Coronary artery (tissue), 2 donors: ENCODE measurements around the gene SSBP3.

Source experiments
- DNase-seq: peaks from one replicate; pipeline ENCODE4 v3.0.0-alpha.2; 2017; ENCODE audit warnings: low spot score
- H3K27ac ChIP-seq, 2 donors: fragments of 200-600 bp; sonication (generic); one replicate each; pipeline ENCODE4 v1.5.1; 2016 to 2019
- H3K4me3 ChIP-seq: fragments of 200-600 bp; sonication (generic); 2 replicates; pipeline ENCODE4 v1.5.1; 2016; ENCODE audit warnings: mild to moderate bottlenecking, moderate library complexity
- TF ChIP-seq, protein P1 (sequence below): fragments of 200-600 bp; sonication (generic); IDR thresholded peaks from one replicate; pipeline ENCODE4 v1.5.1; 2019; ENCODE audit warnings: antibody characterized with exemption

Gene SSBP3

DNA sequence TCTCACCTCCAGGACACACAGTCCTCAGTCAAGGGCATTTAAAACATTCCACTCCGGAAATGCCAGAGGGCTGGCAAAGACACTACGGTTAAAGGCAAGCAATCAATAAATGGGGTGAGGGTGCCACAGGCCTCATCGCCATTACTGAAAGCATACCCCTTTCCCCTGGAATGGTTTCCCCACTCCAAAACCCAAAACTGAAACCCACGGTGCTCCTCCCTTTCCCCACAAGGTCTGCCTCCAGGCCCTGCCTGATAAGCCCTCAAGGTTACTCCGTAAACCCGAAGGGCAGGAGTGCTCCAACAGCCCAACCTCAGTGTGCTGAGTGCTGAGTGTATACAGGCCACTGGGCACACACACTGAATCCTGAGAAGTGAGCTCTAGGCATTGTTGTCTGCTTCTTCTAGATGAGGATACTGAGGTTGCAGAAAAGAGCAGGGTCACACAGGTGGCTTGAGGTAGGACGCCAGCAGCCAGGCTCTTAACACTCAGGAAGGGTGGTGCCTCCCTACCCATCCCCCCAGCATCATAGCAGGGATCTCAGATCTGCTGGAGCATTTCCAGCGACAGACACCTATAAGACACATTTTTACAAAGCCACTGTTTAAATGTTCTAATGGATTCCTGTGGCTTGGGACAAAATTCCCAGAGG, 29.0 kb downstream of the SSBP3 start:
- no peak overlapping the region for H3K4me3 ChIP-seq
- TF ChIP-seq, protein P1, sequence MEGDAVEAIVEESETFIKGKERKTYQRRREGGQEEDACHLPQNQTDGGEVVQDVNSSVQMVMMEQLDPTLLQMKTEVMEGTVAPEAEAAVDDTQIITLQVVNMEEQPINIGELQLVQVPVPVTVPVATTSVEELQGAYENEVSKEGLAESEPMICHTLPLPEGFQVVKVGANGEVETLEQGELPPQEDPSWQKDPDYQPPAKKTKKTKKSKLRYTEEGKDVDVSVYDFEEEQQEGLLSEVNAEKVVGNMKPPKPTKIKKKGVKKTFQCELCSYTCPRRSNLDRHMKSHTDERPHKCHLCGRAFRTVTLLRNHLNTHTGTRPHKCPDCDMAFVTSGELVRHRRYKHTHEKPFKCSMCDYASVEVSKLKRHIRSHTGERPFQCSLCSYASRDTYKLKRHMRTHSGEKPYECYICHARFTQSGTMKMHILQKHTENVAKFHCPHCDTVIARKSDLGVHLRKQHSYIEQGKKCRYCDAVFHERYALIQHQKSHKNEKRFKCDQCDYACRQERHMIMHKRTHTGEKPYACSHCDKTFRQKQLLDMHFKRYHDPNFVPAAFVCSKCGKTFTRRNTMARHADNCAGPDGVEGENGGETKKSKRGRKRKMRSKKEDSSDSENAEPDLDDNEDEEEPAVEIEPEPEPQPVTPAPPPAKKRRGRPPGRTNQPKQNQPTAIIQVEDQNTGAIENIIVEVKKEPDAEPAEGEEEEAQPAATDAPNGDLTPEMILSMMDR, result no peak
- no peak overlapping the region for H3K27ac ChIP-seq
- DNase-seq, result no peak

DNA sequence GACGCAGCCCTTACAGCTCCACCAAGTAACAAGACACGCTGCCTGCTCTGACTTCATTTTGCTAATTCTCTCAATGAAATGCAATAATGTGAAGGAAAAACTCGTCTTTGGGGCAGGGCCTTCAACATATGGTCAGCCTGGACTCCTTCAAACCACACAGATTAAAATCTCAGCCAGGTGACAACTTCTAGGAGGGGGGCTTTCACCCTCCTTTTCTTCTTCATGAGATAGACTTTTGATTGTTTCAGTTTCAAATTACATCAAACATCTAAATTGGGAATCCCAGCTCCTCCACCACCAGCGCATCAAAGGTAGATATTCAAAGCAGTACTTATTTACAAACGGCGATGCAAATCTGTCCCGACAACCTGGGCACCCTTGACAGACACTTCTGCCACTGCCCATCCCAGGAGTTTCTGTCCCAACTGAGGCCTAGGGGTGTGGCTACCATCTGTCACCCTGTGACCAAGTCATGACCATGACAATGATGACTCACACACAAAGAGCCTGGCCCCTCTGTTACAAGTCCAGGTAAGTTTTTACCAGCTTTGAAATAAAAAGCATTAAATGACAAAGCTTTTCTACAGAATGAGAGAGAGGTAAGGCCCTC, 29.7 kb downstream of the SSBP3 start:
- TF ChIP-seq, protein P1, result no peak
- DNase-seq, result no peak
- no peak overlapping the region for H3K27ac ChIP-seq
- H3K4me3 ChIP-seq, result no peak overlapping the region

DNA sequence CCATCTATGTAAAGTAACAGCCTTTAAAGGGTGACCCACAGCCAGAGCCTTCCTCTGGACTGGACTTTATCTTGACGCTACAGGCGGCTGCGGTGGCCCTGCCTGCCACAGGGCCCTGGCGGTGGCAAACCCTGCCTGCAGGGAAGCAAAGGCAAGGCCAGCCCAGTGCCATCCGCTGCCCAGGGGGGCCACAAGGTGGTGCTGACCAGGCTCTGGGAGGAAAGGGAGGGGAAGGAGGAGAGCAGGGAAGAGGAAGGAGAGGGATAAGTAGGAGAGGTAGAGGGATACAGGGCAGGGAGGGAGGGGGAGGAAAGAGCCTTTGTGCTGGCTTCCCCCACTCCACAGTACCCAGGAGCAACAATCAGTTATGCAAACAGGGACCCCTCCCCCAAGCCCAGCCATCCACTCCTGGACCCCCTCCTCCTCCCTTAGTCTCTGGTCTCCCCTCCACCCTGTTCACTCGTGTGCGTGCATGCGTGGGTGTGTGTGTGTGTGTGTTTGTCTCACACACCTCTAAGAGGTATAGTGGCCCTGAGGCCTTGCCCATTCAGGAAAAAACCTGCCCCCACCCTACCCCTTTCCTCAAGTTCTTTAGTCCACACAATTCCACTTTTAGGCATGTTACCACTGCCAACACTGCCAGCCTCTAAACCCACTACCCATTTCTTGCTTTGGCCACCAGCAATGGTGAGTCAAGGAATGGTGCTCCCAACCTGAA, 30.3 kb downstream of the SSBP3 start:
- Histone ChIP-seq H3K4me3 (no peak overlapping the region), H3K27ac (no peak overlapping the region)
- no peak for DNase-seq
- TF ChIP-seq, protein P1, result no peak

DNA sequence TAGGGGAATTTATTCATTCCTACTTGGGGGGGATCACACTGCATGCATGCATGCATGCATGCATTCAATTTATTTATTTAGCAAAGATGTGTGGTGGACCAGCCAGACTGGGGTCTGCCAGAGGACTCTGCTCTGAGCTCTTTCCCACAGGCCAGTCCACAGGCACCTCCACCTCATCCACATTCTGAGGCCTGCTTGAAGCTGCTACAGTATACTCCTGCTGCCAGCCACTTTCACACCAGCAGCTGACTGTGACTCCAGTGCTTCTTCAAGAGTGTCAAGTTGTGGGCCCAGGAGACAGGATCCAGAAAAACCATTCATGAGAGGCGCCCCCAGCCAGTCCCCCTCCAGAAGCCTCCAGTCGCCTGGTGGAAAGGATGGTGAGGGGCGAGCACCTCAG, 30.9 kb downstream of the SSBP3 start:
- H3K4me3 ChIP-seq, result no peak overlapping the region
- no peak overlapping the region for H3K27ac ChIP-seq
- no peak for DNase-seq
- TF ChIP-seq, protein P1, result no peak

- TF ChIP-seq, protein P1, result no peak
- no peak for DNase-seq
- Histone ChIP-seq H3K4me3 (no peak overlapping the region), H3K27ac (no peak overlapping the region)
These were observed 31.4 kb downstream of the SSBP3 start for GRCh38 chr1:54374766-54375165.

DNA sequence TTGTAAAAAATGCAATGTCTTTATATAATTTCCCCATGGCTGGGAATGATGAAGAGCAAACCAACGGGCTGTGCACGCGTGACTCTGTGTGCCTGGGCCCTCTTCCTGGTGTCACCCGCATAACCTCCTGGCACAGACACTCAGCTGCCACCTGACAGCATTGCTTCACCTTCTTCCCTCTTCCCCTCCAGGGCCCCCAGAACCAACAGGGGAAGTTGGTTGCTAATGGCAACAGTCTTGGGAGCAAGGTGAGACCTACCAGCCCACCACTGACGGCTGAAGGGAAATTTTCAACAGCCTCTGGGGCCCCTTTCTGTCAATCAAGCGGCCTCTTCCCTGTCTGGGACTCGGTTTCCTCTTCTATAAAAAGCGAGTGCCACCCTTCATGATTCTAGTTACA, 33.2 kb downstream of the SSBP3 start:
- H3K4me3 ChIP-seq, result no peak overlapping the region
- DNase-seq, result no peak
- TF ChIP-seq, protein P1, result no peak
- no peak overlapping the region for H3K27ac ChIP-seq

GRCh38 chr1:54371942-54372275, 34.3 kb downstream of the SSBP3 start:
- TF ChIP-seq, protein P1, result no peak
- DNase-seq, result no peak
- Histone ChIP-seq H3K27ac (no peak overlapping the region), H3K4me3 (no peak overlapping the region)
